GM23338 (cell line): ENCODE results near the gene BNIP5.
"Not testable (repeated sequence)": the region's sequence is repeated elsewhere in the genome, so short reads cannot be mapped to it uniquely, and the experiment has no call there.

ENCODE experiments used
- EZH2 ChIP-seq: fragments of 200-600 bp; sonication (generic); IDR thresholded peaks from one replicate; pipeline ENCODE4 v1.8.0; 2017; ENCODE audit warnings: antibody characterized with exemption, mild to moderate bottlenecking, low read depth; ENCODE audit not compliant: unreplicated experiment
- EZH2phosphoT487 ChIP-seq: fragments of 200-600 bp; sonication (generic); IDR thresholded peaks from one replicate; pipeline ENCODE4 v1.8.1; 2018; ENCODE audit warnings: antibody characterized with exemption; ENCODE audit not compliant: unreplicated experiment
- JUNB ChIP-seq: IDR thresholded peaks from one replicate; pipeline ENCODE4 v1.6.1; 2016; ENCODE audit warnings: antibody characterized with exemption; ENCODE audit not compliant: unreplicated experiment
- NANOG ChIP-seq: IDR thresholded peaks from 2 replicates; pipeline ENCODE4 v1.6.1; 2016; ENCODE audit warnings: antibody characterized with exemption, borderline replicate concordance
- POLR2AphosphoS5 ChIP-seq: IDR thresholded peaks from 2 replicates; pipeline ENCODE4 v1.6.1; 2016; ENCODE audit warnings: antibody characterized with exemption, low read depth
- REST ChIP-seq: IDR thresholded peaks from one replicate; pipeline ENCODE4 v1.6.1; 2018; ENCODE audit warnings: antibody characterized with exemption; ENCODE audit not compliant: unreplicated experiment
- STAT1 ChIP-seq: IDR thresholded peaks from one replicate; pipeline ENCODE4 v1.6.1; 2016; ENCODE audit warnings: antibody characterized with exemption; ENCODE audit not compliant: unreplicated experiment
- ZNF114 ChIP-seq: fragments of 250-450 bp; sonication (Bioruptor Pico); IDR thresholded peaks from 2 replicates; pipeline ENCODE4 v1.5.0; 2020; ENCODE audit warnings: mild to moderate bottlenecking, moderate library complexity
- ZNF331 ChIP-seq: fragments of 250-450 bp; sonication (Bioruptor Pico); IDR thresholded peaks from 2 replicates; pipeline ENCODE4 v1.5.0; 2020; ENCODE audit warnings: low read depth, mild to moderate bottlenecking, moderate library complexity
- TF ChIP-seq, protein P1 (sequence below), 2 experiments: fragments of 200-600 bp in 1 of 2; sonication (generic) in 1 of 2; conservative IDR thresholded peaks; 2 replicates each; pipeline versions ENCODE4 v1.5.1 to v1.6.1; 2016 to 2017; ENCODE audit warnings: antibody characterized with exemption in 2 of 2, low read depth in 2 of 2, mild to moderate bottlenecking in 2 of 2, moderate library complexity in 1 of 2
- TF ChIP-seq, protein P2 (sequence below): IDR thresholded peaks from 2 replicates; pipeline ENCODE4 v1.6.1; 2016; ENCODE audit warnings: antibody characterized with exemption

GRCh38 chr6:36363371-36363752 lies 26.7 kb upstream of the BNIP5 start:
- TF ChIP-seq, protein P1, sequence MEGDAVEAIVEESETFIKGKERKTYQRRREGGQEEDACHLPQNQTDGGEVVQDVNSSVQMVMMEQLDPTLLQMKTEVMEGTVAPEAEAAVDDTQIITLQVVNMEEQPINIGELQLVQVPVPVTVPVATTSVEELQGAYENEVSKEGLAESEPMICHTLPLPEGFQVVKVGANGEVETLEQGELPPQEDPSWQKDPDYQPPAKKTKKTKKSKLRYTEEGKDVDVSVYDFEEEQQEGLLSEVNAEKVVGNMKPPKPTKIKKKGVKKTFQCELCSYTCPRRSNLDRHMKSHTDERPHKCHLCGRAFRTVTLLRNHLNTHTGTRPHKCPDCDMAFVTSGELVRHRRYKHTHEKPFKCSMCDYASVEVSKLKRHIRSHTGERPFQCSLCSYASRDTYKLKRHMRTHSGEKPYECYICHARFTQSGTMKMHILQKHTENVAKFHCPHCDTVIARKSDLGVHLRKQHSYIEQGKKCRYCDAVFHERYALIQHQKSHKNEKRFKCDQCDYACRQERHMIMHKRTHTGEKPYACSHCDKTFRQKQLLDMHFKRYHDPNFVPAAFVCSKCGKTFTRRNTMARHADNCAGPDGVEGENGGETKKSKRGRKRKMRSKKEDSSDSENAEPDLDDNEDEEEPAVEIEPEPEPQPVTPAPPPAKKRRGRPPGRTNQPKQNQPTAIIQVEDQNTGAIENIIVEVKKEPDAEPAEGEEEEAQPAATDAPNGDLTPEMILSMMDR (conservative IDR thresholded peaks at IDR 0.05; ENCODE audit: low read depth in 2 of 2): not testable (repeated sequence)
- not testable (repeated sequence) for TF ChIP-seq EZH2phosphoT487; ZNF331 (CRISPR knock-in tag); POLR2AphosphoS5; JUNB; REST; EZH2; NANOG; ZNF114 (CRISPR knock-in tag); STAT1
- TF ChIP-seq, protein P2, sequence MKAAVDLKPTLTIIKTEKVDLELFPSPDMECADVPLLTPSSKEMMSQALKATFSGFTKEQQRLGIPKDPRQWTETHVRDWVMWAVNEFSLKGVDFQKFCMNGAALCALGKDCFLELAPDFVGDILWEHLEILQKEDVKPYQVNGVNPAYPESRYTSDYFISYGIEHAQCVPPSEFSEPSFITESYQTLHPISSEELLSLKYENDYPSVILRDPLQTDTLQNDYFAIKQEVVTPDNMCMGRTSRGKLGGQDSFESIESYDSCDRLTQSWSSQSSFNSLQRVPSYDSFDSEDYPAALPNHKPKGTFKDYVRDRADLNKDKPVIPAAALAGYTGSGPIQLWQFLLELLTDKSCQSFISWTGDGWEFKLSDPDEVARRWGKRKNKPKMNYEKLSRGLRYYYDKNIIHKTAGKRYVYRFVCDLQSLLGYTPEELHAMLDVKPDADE: not testable (repeated sequence)
